Keratinocyte (primary cell): ENCODE data around the gene QPCT. TPM values are rescaled to one million over a fixed set of nuclear protein-coding genes. Genes with fewer than 3 reads are reported as not detected.

Experiments used
- DNase-seq: peaks from one replicate; pipeline ENCODE4 v3.0.0-alpha.2; 2011; ENCODE audit warnings: low read depth, missing footprints, low spot score
- FAIRE-seq: peaks from 2 replicates; lab custom pipeline; 2011; peaks lifted over from hg19 to GRCh38; lab: Jason Lieb, UNC
- H2AFZ ChIP-seq: 2 replicates; pipeline ENCODE4 v1.6.0; 2012; ENCODE audit warnings: low read length, control low read depth, inconsistent platforms; ENCODE audit not compliant: control insufficient read depth
- H3K27ac ChIP-seq: 2 replicates; pipeline ENCODE4 v1.5.1; 2011; ENCODE audit warnings: low read length; ENCODE audit not compliant: control insufficient read depth, insufficient read depth
- H3K27me3 ChIP-seq: 3 replicates; pipeline ENCODE4 v1.6.0; 2011; ENCODE audit warnings: low read length; ENCODE audit not compliant: control insufficient read depth, insufficient read depth; ENCODE audit errors: extremely low read depth
- H3K36me3 ChIP-seq, 2 experiments: 2 replicates in 1 of 2; 3 replicates in 1 of 2; pipeline ENCODE4 v1.5.1; 2011; ENCODE audit warnings: low read length in 2 of 2, mild to moderate bottlenecking in 1 of 2; ENCODE audit not compliant: control insufficient read depth in 2 of 2, insufficient read depth in 2 of 2; ENCODE audit errors: extremely low read depth in 1 of 2
- H3K4me1 ChIP-seq: 3 replicates; pipeline ENCODE4 v1.5.1; 2011; ENCODE audit warnings: low read length; ENCODE audit not compliant: control insufficient read depth, insufficient read depth; ENCODE audit errors: extremely low read depth
- H3K4me2 ChIP-seq: 3 replicates; pipeline ENCODE4 v1.6.0; 2011; ENCODE audit warnings: low read depth, low read length; ENCODE audit not compliant: control insufficient read depth, insufficient read depth; ENCODE audit errors: extremely low read depth
- H3K4me3 ChIP-seq, 3 experiments: fragments of 200-600 bp in 1 of 3; sonication (generic) in 1 of 3; 2 replicates in 2 of 3; 3 replicates in 1 of 3; pipeline ENCODE4 v1.5.1; 2011 to 2016; ENCODE audit warnings: low read length in 3 of 3, mild to moderate bottlenecking in 3 of 3, control low read depth in 2 of 3, inconsistent platforms in 1 of 3, low read depth in 1 of 3, mixed read lengths in 1 of 3, mixed run types in 1 of 3, moderate library complexity in 1 of 3; ENCODE audit not compliant: control insufficient read depth in 2 of 3, insufficient read depth in 2 of 3; ENCODE audit errors: extremely low read depth in 1 of 3
- H3K79me2 ChIP-seq: 2 replicates; pipeline ENCODE4 v1.6.0; 2012; ENCODE audit warnings: low read length; ENCODE audit not compliant: control insufficient read depth, insufficient read depth
- H3K9ac ChIP-seq: 3 replicates; pipeline ENCODE4 v1.6.0; 2011; ENCODE audit warnings: low read length; ENCODE audit not compliant: control insufficient read depth, insufficient read depth; ENCODE audit errors: extremely low read depth
- H3K9me1 ChIP-seq: 3 replicates; pipeline ENCODE4 v1.6.0; 2011; ENCODE audit warnings: low read length; ENCODE audit not compliant: control insufficient read depth, insufficient read depth; ENCODE audit errors: extremely low read depth
- H3K9me3 ChIP-seq: 2 replicates; pipeline ENCODE4 v1.5.1; 2012; ENCODE audit warnings: low read depth, low read length; ENCODE audit not compliant: control insufficient read depth
- H4K20me1 ChIP-seq: 3 replicates; pipeline ENCODE4 v1.6.0; 2011; ENCODE audit warnings: low read length; ENCODE audit not compliant: control insufficient read depth, insufficient read depth; ENCODE audit errors: extremely low read depth
- CTCF ChIP-seq, 3 experiments: IDR thresholded peaks in 1 of 3; conservative IDR thresholded peaks in 1 of 3; optimal IDR thresholded peaks in 1 of 3; 2 replicates in 2 of 3; 3 replicates in 1 of 3; pipeline versions ENCODE3 to v1.5.1; 2011; ENCODE audit warnings: low read length in 3 of 3, mild to moderate bottlenecking in 3 of 3, moderate library complexity in 2 of 3, control low read depth in 1 of 3, inconsistent platforms in 1 of 3; ENCODE audit not compliant: insufficient read depth in 2 of 3; ENCODE audit errors: extremely low read depth in 1 of 3
- EZH2 ChIP-seq: IDR thresholded peaks from one replicate; pipeline ENCODE4 v1.6.1; 2012; ENCODE audit warnings: inconsistent platforms, mild to moderate bottlenecking, low read length, moderate library complexity
- dilution Hi-C: fragments of 300-500 bp; cut with MboI; formaldehyde crosslinking; loops from one replicate; pipeline ENCODE4 v1.7.0; 2020; ENCODE audit warnings: low sequenced_read_pairs; ENCODE audit not compliant: extremely low pct_ligation_motif_present
- polyA plus RNA-seq, 5 experiments: library from polyadenylated mRNA; depleted of rRNA in 3 of 5; stranded (reverse) in 3 of 5; stranded (forward) in 1 of 5; unstranded in 1 of 5; fragments of >200 nt; gene quantifications; 1 replicate in 1 of 5; 2 replicates in 3 of 5; 3 replicates in 1 of 5; pipeline versions ENCODE4 v1.2.1 to v1.2.3, GENCODE V29; 2011 to 2012; ENCODE audit warnings: missing spikeins in 2 of 5, low read depth in 1 of 5, low replicate concordance in 1 of 5

The QPCT gene
- polyA plus RNA-seq, 1 donor (not counting 4 experiments of a cell fraction or from before 2014, with no cell fraction given): 11.6 TPM

GRCh38 chr2:37392428-37392827 lies 48.0 kb downstream of the QPCT start:
- no peaks in the 10 kb centered on the region for H3K27me3 ChIP-seq
- dilution Hi-C loops: no loop called here

GRCh38 chr2:37394263-37394662 lies 49.8 kb downstream of the QPCT start:
- Histone ChIP-seq H2AFZ (no peak overlapping the region), H3K4me2 (no peak overlapping the region), H3K4me1 (peaks cover 20% of the 10 kb centered on the region), H3K27me3 (no peaks in the 10 kb centered on the region), H3K27ac (no peak overlapping the region), H3K79me2 (no peaks in the 10 kb centered on the region), H3K36me3 (no peaks in the 10 kb centered on the region), H3K9me1 (no peaks in the 10 kb centered on the region), H3K4me3 (no peak overlapping the region), H3K9ac (no peak overlapping the region), H4K20me1 (no peaks in the 10 kb centered on the region), H3K9me3 (no peaks in the 10 kb centered on the region)
- DNase-seq (no peak), FAIRE-seq (no peak)
- TF ChIP-seq CTCF (optimal IDR thresholded peaks at IDR 0.05 in 1 of 3, IDR thresholded peaks at IDR 0.05 in 1 of 3, conservative IDR thresholded peaks at IDR 0.05 in 1 of 3; ENCODE audit: extremely low read depth in 1 of 3, insufficient read depth in 2 of 3, low read length in 3 of 3): no peak
- TF ChIP-seq EZH2: no peak
- dilution Hi-C loops: no loop called here

More at GRCh38 chr2:37392428-37392827, 48.0 kb downstream of the QPCT start:
- H3K9ac ChIP-seq: no peak overlapping the region
- no peak overlapping the region for H3K4me3 ChIP-seq
- no peaks in the 10 kb centered on the region for H4K20me1 ChIP-seq
- H3K9me1 ChIP-seq: no peaks in the 10 kb centered on the region
- TF ChIP-seq CTCF (optimal IDR thresholded peaks at IDR 0.05 in 1 of 3, IDR thresholded peaks at IDR 0.05 in 1 of 3, conservative IDR thresholded peaks at IDR 0.05 in 1 of 3; ENCODE audit: extremely low read depth in 1 of 3, insufficient read depth in 2 of 3, low read length in 3 of 3) (no peak), EZH2 (no peak)
- H3K4me1 ChIP-seq: peaks cover 38% of the 10 kb centered on the region
- DNase-seq: no peak
- no peak overlapping the region for H3K27ac ChIP-seq
- no peak overlapping the region for H2AFZ ChIP-seq
- H3K9me3 ChIP-seq: no peaks in the 10 kb centered on the region
- FAIRE-seq: no peak
- no peak overlapping the region for H3K4me2 ChIP-seq
- H3K79me2 ChIP-seq: no peaks in the 10 kb centered on the region
- H3K36me3 ChIP-seq: no peaks in the 10 kb centered on the region
